Neural cell (in vitro differentiated cells): ENCODE measurements around the gene LYSMD1.
A peak's percentile ranks its signal among the peaks of the same experiment; 100 is the strongest.

Source experiments
- EP300 ChIP-seq: fragments of 450-650 bp; conservative IDR thresholded peaks from 2 replicates; pipeline ENCODE4 v1.6.1; 2014; ENCODE audit warnings: antibody characterized with exemption, mild to moderate bottlenecking, moderate library complexity; ENCODE audit not compliant: poor library complexity, severe bottlenecking
- EZH2 ChIP-seq: fragments of 200-600, 300-800 bp; shearing (Covaris generic), sonication (generic); IDR thresholded peaks from 2 replicates; pipeline ENCODE4 v1.6.1; 2014; ENCODE audit warnings: antibody characterized with exemption, low read length, borderline replicate concordance, mild to moderate bottlenecking; ENCODE audit not compliant: insufficient read depth, poor library complexity, severe bottlenecking
- POLR2AphosphoS5 ChIP-seq: IDR thresholded peaks from 2 replicates; pipeline ENCODE4 v1.6.1; 2012
- SMC3 ChIP-seq: fragments of 450-650 bp; conservative IDR thresholded peaks from 2 replicates; pipeline ENCODE4 v1.6.1; 2014; ENCODE audit warnings: antibody characterized with exemption, mild to moderate bottlenecking, moderate library complexity; ENCODE audit not compliant: poor library complexity
- TF ChIP-seq, protein P1 (sequence below): fragments of 450-650 bp; IDR thresholded peaks from 2 replicates; pipeline ENCODE4 v1.5.1; 2014; ENCODE audit warnings: antibody characterized with exemption, mild to moderate bottlenecking, moderate library complexity; ENCODE audit not compliant: poor library complexity, severe bottlenecking
- TF ChIP-seq, protein P2 (sequence below): IDR thresholded peaks from 2 replicates; pipeline ENCODE4 v1.6.1; 2012; ENCODE audit warnings: borderline replicate concordance

DNA sequence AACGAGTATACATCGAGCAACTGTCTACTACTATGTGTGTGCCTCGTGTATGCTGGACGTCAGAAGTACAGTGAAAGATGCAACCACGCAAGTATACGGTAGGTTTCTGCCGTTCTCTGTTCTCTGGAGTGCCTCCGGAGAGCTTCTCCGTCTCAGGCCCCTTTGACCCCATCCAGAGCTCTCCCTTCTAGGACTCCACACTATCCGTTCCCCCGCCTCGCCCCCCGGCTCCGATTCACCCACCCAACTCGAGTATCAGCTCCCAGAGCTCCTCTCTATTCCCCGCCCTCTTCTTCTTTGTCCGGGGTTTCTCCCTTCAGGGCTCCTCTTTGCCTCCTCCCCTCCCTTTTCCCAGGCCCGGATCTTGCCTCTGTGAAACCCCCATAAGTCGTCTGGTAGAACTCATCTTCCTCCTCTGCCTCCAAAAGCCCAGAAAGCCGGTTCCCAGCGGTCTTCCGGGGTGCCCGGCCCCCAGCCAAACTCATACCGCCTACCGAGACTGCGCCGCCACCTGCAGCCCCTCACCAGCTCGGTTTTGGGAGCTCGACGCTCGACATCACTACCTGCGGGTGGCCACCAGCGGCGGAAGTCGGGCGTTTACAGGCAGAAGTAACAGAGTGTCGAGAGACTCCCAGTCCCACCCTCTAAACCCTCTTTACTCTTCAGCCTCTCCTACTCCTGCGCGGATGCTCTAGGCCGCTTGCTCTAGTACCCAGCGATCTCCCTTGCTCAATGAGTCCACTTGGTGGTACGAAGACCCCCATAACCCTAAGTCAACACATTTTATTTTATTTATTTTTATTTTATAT is 24.1 kb upstream of the LYSMD1 start, which contains the start of gene VPS72:
- TF ChIP-seq, protein P1, sequence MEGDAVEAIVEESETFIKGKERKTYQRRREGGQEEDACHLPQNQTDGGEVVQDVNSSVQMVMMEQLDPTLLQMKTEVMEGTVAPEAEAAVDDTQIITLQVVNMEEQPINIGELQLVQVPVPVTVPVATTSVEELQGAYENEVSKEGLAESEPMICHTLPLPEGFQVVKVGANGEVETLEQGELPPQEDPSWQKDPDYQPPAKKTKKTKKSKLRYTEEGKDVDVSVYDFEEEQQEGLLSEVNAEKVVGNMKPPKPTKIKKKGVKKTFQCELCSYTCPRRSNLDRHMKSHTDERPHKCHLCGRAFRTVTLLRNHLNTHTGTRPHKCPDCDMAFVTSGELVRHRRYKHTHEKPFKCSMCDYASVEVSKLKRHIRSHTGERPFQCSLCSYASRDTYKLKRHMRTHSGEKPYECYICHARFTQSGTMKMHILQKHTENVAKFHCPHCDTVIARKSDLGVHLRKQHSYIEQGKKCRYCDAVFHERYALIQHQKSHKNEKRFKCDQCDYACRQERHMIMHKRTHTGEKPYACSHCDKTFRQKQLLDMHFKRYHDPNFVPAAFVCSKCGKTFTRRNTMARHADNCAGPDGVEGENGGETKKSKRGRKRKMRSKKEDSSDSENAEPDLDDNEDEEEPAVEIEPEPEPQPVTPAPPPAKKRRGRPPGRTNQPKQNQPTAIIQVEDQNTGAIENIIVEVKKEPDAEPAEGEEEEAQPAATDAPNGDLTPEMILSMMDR: peak; percentile 38
- TF ChIP-seq EP300: no peak
- peak; percentile 46 for TF ChIP-seq SMC3
- peak; percentile 99 for TF ChIP-seq POLR2AphosphoS5
- TF ChIP-seq, protein P2, sequence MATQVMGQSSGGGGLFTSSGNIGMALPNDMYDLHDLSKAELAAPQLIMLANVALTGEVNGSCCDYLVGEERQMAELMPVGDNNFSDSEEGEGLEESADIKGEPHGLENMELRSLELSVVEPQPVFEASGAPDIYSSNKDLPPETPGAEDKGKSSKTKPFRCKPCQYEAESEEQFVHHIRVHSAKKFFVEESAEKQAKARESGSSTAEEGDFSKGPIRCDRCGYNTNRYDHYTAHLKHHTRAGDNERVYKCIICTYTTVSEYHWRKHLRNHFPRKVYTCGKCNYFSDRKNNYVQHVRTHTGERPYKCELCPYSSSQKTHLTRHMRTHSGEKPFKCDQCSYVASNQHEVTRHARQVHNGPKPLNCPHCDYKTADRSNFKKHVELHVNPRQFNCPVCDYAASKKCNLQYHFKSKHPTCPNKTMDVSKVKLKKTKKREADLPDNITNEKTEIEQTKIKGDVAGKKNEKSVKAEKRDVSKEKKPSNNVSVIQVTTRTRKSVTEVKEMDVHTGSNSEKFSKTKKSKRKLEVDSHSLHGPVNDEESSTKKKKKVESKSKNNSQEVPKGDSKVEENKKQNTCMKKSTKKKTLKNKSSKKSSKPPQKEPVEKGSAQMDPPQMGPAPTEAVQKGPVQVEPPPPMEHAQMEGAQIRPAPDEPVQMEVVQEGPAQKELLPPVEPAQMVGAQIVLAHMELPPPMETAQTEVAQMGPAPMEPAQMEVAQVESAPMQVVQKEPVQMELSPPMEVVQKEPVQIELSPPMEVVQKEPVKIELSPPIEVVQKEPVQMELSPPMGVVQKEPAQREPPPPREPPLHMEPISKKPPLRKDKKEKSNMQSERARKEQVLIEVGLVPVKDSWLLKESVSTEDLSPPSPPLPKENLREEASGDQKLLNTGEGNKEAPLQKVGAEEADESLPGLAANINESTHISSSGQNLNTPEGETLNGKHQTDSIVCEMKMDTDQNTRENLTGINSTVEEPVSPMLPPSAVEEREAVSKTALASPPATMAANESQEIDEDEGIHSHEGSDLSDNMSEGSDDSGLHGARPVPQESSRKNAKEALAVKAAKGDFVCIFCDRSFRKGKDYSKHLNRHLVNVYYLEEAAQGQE: peak; percentile 57
- TF ChIP-seq EZH2: no peak
